GM12878 (cell line): ENCODE results near the gene SEC16B. TPM values are rescaled to one million over a fixed set of nuclear protein-coding genes. Genes with fewer than 3 reads are reported as not detected.

Experiments used
- ATAC-seq: fragments of 200-7000 bp; cut with Tn5 transposase; 3 replicates; pipeline ENCODE4 v1.9.1; 2020; ENCODE audit warnings: mild to moderate bottlenecking, moderate library complexity
- BruUV-seq: library from RNA; stranded (reverse); fragments of 400-500 nt; replicated peaks from 2 replicates; lab custom pipeline; 2021; lab: Mats Ljungman, UMichigan
- CTCF ChIA-PET: fragments of 300-600 bp; sonication (Branson Sonifier 250); formaldehyde crosslinking; extraction: SDS; loops from one replicate; lab custom pipeline; 2021; ENCODE audit warnings: inconsistent platforms; lab: Yijun Ruan, JAX
- POLR2A ChIA-PET: fragments of 350-600 bp; formaldehyde crosslinking; extraction: SDS; loops from one replicate; lab custom pipeline; 2021; ENCODE audit warnings: inconsistent platforms; lab: Charles Lee
- RAD21 ChIA-PET: fragments of 300-600 bp; sonication (Branson Sonifier 250); formaldehyde crosslinking; loops from one replicate; lab custom pipeline; 2023; ENCODE audit warnings: antibody characterized with exemption; ENCODE audit not compliant: unreplicated experiment; lab: Charles Lee
- SMC1A ChIA-PET: fragments of 300-600 bp; sonication (Branson Sonifier 250); formaldehyde crosslinking; loops from one replicate; lab custom pipeline; 2023; ENCODE audit not compliant: unreplicated experiment, uncharacterized antibody; lab: Charles Lee
- DNase-seq: peaks from one replicate; pipeline ENCODE4 v3.0.0-alpha.2; 2011; ENCODE audit warnings: low read depth, low spot score
- FAIRE-seq: peaks from 3 replicates; lab custom pipeline; 2011; peaks lifted over from hg19 to GRCh38; lab: Jason Lieb, UNC
- H2AFZ ChIP-seq: 2 replicates; pipeline ENCODE4 v1.6.0; 2011; ENCODE audit warnings: low read depth, low read length, control low read depth; ENCODE audit not compliant: control insufficient read depth
- H3K27ac ChIP-seq: 2 replicates; pipeline ENCODE4 v1.5.1; 2011; ENCODE audit warnings: control low read depth; ENCODE audit not compliant: control insufficient read depth, insufficient read depth
- H3K27me3 ChIP-seq, 2 experiments: replicated peaks in 1 of 2; 2 replicates each; pipeline versions ENCODE4 v1.6.0 to v1.6.1; 2011; ENCODE audit warnings: low read length in 1 of 2; ENCODE audit not compliant: control insufficient read depth in 2 of 2, insufficient read depth in 2 of 2
- H3K36me3 ChIP-seq, 2 experiments: 2 replicates each; pipeline ENCODE4 v1.5.1; 2011; ENCODE audit warnings: low read length in 1 of 2; ENCODE audit not compliant: control insufficient read depth in 2 of 2, insufficient read depth in 2 of 2
- H3K4me1 ChIP-seq: 2 replicates; pipeline ENCODE4 v1.6.1; 2011; ENCODE audit warnings: mild to moderate bottlenecking, low read length, moderate library complexity, mixed read lengths; ENCODE audit not compliant: control insufficient read depth, insufficient read depth
- H3K4me2 ChIP-seq: 2 replicates; pipeline ENCODE4 v1.6.0; 2011; ENCODE audit warnings: control low read depth; ENCODE audit not compliant: control insufficient read depth, insufficient read depth
- H3K4me3 ChIP-seq: fragments of 200-600 bp; sonication (generic); 2 replicates; pipeline ENCODE4 v1.5.1; 2016
- H3K79me2 ChIP-seq: 2 replicates; pipeline ENCODE4 v1.6.0; 2011; ENCODE audit warnings: low read length; ENCODE audit not compliant: control insufficient read depth, insufficient read depth
- H3K9ac ChIP-seq: 2 replicates; pipeline ENCODE4 v1.8.0; 2011; ENCODE audit warnings: low read length, control low read depth, mixed read lengths; ENCODE audit not compliant: control insufficient read depth, insufficient read depth
- H3K9me3 ChIP-seq: replicated peaks from 3 replicates; pipeline ENCODE4 v1.5.1; 2011; ENCODE audit warnings: mild to moderate bottlenecking, low read length; ENCODE audit not compliant: control insufficient read depth, insufficient read depth
- H4K20me1 ChIP-seq: 2 replicates; pipeline ENCODE4 v1.6.0; 2011; ENCODE audit not compliant: control insufficient read depth, insufficient read depth
- GABPA ChIP-seq: IDR thresholded peaks from 2 replicates; pipeline ENCODE4 v1.6.1; 2014; ENCODE audit warnings: antibody characterized with exemption, low read depth, mild to moderate bottlenecking, inconsistent platforms
- SUPT20H ChIP-seq: IDR thresholded peaks from 2 replicates; pipeline ENCODE4 v1.6.1; 2011; ENCODE audit warnings: low read depth, mild to moderate bottlenecking, low read length, moderate library complexity, borderline replicate concordance; ENCODE audit not compliant: control insufficient read depth
- WGBS: methylation state at CpG from one replicate; pipeline ENCODE4 v1.1.6; 2016; ENCODE audit warnings: low lambda C conversion rate; ENCODE audit not compliant: insufficient replicate concordance, insufficient coverage; ENCODE audit errors: missing lambda C conversion rate; 5-methylcytosine and 5-hydroxymethylcytosine counted together
- in situ Hi-C: fragments of 300-500 bp; cut with MboI; formaldehyde crosslinking; loops from 9 replicates; pipeline ENCODE4 v1.14.3; 2018; ENCODE audit warnings: mixed read lengths
- intact Hi-C: fragments of 100-400 bp; cut with micrococcal nuclease; formaldehyde crosslinking; loops from one replicate; pipeline ENCODE4 v1.14.2; 2022; ENCODE audit not compliant: unreplicated experiment
- polyA plus RNA-seq, 11 experiments: library from polyadenylated mRNA; depleted of rRNA in 4 of 11; unstranded in 6 of 11; stranded (reverse) in 5 of 11; fragments of >200 nt; fragmentation: Nextera tagmentation in 4 of 11; fragmentation: Illumina TruSeq in 1 of 11; extraction: Ambion mirVana in 4 of 11; extraction: Trizol in 1 of 11; gene quantifications; 1 replicate in 1 of 11; 2 replicates in 10 of 11; pipeline versions ENCODE4 v1.2.1 to v1.2.3, GENCODE V29; 2011 to 2016; ENCODE audit warnings: inconsistent platforms in 2 of 11, missing spikeins in 2 of 11, low read depth in 1 of 11
- total RNA-seq, 4 experiments: library from RNA; depleted of rRNA in 3 of 4; stranded (reverse); fragments of >200 nt in 3 of 4; fragmentation: Illumina TruSeq in 1 of 4; extraction: Trizol in 1 of 4; gene quantifications; 2 replicates each; pipeline versions ENCODE4 v1.2.1 to v1.2.3, GENCODE V29; 2013 to 2021
- TF ChIP-seq, protein P1 (sequence below): fragments of 450-650 bp; IDR thresholded peaks from 2 replicates; pipeline ENCODE4 v1.6.1; 2016; ENCODE audit warnings: mild to moderate bottlenecking
- TF ChIP-seq, protein P2 (sequence below): fragments of 450-650 bp; IDR thresholded peaks from 2 replicates; pipeline ENCODE4 v1.6.1; 2016; ENCODE audit warnings: mild to moderate bottlenecking

The SEC16B gene
- total and polyA plus RNA-seq, 10 of the 15 experiments (the other 5 are each of a cell fraction or from before 2014, with no cell fraction given) = 0.10 to 0.94 (median 0.17) TPM; not detected in 2

DNA sequence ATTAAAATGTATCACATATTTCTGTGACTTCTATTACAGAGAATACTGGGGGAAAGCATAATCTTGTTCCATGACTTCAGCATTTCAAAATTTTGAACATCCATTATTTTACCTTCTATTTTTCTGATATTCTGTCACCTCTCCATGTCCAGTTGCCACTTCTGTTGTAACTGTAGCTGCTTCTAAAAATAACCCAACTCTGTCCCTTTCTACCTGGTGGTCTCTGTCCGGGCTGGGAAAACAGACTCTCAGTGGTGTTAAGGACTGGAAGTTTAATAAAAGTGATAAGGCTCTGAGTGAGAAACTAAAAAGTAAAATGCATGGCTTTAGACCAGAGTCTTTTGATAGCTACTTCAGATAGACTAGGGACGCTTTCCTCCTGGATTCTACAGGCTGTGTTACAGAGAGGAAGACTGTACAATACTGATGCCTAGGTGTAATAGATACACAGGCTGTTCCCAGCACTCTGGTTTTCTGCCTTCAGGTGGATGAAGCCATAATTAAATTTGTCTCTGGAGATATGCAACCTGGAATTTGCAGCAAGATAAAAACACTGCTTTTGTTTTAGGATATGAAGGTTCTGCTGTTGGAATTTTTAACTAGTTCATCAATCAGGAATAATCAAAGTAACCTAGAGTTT, 42.1 kb upstream of the SEC16B start (continued):
- TF ChIP-seq, protein P1, sequence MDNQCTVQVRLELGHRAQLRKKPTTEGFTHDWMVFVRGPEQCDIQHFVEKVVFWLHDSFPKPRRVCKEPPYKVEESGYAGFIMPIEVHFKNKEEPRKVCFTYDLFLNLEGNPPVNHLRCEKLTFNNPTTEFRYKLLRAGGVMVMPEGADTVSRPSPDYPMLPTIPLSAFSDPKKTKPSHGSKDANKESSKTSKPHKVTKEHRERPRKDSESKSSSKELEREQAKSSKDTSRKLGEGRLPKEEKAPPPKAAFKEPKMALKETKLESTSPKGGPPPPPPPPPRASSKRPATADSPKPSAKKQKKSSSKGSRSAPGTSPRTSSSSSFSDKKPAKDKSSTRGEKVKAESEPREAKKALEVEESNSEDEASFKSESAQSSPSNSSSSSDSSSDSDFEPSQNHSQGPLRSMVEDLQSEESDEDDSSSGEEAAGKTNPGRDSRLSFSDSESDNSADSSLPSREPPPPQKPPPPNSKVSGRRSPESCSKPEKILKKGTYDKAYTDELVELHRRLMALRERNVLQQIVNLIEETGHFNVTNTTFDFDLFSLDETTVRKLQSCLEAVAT = no peak
- no peak for TF ChIP-seq GABPA

DNA sequence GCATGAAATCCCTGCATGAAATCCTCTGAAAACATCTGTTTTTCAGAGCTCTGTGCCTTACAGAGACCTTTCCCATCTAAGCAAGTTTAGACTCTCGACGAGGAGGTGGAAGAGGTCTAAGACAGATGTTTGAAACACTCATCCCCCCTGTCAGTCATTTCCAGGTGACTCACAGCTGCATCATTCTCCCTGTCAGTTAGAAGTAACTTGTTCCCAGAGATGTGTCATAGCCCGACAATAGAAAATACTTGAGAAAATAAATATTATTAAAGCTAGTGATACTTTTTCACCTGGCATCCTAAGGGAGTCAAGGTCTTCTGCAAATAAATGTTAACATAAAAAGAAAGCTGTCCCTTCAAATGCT, 41.6 kb upstream of the SEC16B start:
- Histone ChIP-seq H2AFZ (no peak overlapping the region), H4K20me1 (no peaks in the 10 kb centered on the region), H3K4me3 (no peak overlapping the region), H3K9me3 (no peaks in the 10 kb centered on the region), H3K4me2 (no peak overlapping the region), H3K27me3 (no peaks in the 10 kb centered on the region; a peak in 1 of 4 replicates), H3K4me1 (no peaks in the 10 kb centered on the region), H3K27ac (no peak overlapping the region), H3K36me3 (no peaks in the 10 kb centered on the region), H3K9ac (no peak overlapping the region), H3K79me2 (no peaks in the 10 kb centered on the region)
- intact Hi-C loops (no loop called here), in situ Hi-C loops (no loop called here)
- ChIA-PET SMC1A (interaction anchor here (0.6 to 1.2 kb wide), 2 partner anchors 11 to 266 kb away, joined by 3 to 4 read pairs; no protein-coding TSS in a partner anchor), POLR2A (no interaction called here), CTCF (interaction anchor here (0.7 to 1.5 kb wide), 3 partner anchors 17 to 63 kb away, joined by 3 to 4 read pairs (median 3); no protein-coding TSS in a partner anchor), RAD21 (no interaction called here)
- 43% methylated on average over 3 of the region's 3 CpGs for WGBS
- no peak for DNase-seq
- no peak for FAIRE-seq
- TF ChIP-seq SUPT20H = no peak
- TF ChIP-seq, protein P2, sequence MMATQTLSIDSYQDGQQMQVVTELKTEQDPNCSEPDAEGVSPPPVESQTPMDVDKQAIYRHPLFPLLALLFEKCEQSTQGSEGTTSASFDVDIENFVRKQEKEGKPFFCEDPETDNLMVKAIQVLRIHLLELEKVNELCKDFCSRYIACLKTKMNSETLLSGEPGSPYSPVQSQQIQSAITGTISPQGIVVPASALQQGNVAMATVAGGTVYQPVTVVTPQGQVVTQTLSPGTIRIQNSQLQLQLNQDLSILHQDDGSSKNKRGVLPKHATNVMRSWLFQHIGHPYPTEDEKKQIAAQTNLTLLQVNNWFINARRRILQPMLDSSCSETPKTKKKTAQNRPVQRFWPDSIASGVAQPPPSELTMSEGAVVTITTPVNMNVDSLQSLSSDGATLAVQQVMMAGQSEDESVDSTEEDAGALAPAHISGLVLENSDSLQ = peak; percentile 29; the same call in 1 of the 2 replicates
- no TSS peak for BruUV-seq
- ATAC-seq = no peak
